Duodenal mucosa (tissue), 2 donors: ENCODE results near the gene NDUFS7.

ENCODE experiments used
- H3K27ac ChIP-seq: one replicate; pipeline ENCODE4 v1.7.0; 2013; ENCODE audit warnings: low read depth, low read length
- H3K27me3 ChIP-seq, 2 donors: one replicate each; pipeline ENCODE4 v1.7.0; 2013; ENCODE audit warnings: low read length in 2 of 2, control low read depth in 1 of 2; ENCODE audit not compliant: insufficient read depth in 2 of 2, control insufficient read depth in 1 of 2
- H3K36me3 ChIP-seq, 2 donors: one replicate each; pipeline ENCODE4 v1.7.0; 2013; ENCODE audit warnings: low read length in 2 of 2, control low read depth in 1 of 2; ENCODE audit not compliant: insufficient read depth in 2 of 2, control insufficient read depth in 1 of 2
- H3K4me1 ChIP-seq, 2 donors: one replicate each; pipeline ENCODE4 v1.7.0; 2013; ENCODE audit warnings: low read length in 2 of 2, control low read depth in 1 of 2; ENCODE audit not compliant: insufficient read depth in 2 of 2, control insufficient read depth in 1 of 2
- H3K4me3 ChIP-seq, 2 donors: one replicate each; pipeline ENCODE4 v1.7.0; 2013; ENCODE audit warnings: low read length in 2 of 2, low read depth in 1 of 2
- H3K9ac ChIP-seq, 2 donors: one replicate each; pipeline ENCODE4 v1.7.0; 2013; ENCODE audit warnings: low read length in 2 of 2, low read depth in 1 of 2
- H3K9me3 ChIP-seq, 2 donors: one replicate each; pipeline ENCODE4 v1.7.0; 2013; ENCODE audit warnings: low read length in 2 of 2, control low read depth in 1 of 2; ENCODE audit not compliant: control insufficient read depth in 1 of 2

Gene NDUFS7

DNA sequence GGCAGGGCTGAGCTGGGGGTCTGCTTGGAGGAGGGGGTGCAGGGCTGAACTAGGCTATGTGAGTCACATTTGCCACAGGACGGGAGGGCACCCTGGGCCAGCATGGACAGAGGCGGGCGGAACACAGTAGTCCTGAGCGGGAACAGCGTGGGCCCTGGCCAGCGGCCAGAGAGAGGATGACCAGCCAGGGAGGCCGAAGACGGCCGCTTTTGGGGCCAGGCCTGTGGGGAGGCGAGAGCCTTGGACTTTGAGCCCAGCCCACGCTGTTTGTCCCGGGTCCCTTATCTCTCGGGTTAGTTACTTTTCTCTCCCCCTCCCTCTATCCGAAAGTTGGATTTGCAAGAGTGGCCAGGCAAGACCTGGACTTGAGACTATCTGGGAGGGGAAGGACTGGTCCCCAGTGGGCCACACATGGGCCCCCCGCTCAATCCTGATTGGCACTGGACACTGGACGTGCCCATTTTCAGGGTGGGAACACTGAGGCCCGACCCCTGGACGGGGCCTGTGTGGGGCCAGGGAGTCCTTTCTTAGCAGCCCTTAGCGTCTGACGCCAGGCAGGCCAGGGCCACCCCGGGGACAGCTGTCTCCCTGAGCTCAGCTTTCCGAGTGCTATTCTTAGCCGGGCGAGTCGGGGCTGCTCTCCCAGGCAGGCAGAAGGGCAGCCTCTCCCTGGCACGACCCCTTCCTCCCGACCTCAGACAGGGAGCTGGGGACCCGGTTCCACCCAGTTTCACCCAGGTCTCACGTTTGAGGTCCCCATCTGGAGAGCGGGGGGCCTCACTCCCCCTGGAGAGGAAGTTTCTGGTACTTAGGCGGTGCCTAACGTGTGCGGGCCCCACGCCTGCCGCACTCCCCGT lies 16.8 kb downstream of the NDUFS7 start:
- H3K4me1 ChIP-seq = peaks cover 6 to 31% of the 10 kb centered on the region in 2 donors
- H3K27me3 ChIP-seq = peaks cover 9 to 45% of the 10 kb centered on the region in 2 donors
- no peaks in the 10 kb centered on the region for H3K9me3 ChIP-seq
- H3K36me3 ChIP-seq = no peaks in the 10 kb centered on the region
- peak overlapping the region; percentile 18 to 25 for H3K9ac ChIP-seq
- H3K27ac ChIP-seq = no peak overlapping the region
- peak overlapping the region; percentile 47 to 60 for H3K4me3 ChIP-seq

DNA sequence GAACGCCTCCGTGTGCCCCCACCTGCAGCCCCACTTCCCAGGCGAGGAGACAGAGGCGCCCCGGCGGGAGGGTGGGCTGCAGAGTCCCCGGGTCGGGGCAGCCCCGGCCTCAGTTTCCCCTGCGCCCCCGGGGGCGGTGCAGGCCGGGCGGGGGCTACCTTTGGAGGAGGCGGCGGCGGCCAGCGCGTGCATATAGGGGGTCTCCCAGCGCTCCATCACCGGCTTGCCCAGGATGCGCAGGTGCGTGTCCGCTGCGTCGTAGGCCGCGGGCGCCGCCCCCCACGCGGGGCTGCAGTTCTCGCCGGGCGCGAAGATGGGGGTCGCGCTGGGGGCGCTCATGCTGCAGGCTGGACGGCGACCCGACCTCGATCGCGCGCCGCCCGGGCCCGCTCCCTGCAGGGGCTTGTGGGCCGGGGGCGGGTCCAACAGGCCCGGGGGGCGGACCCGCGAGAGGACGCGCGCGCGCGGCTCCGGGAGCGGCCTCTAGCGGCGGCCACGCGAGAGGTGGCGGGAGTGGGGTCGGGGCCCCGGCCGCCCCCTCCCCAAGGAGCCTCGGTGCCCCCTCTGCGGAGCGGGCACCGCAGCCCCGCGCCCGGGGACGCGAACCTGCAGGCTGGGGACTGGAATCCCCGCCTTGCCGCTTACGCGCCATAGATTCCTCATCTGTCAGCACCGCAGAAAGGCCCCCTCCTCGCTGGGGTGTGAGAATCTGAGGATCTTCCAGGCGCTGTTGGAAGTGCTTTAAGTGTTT lies 17.6 kb downstream of the NDUFS7 start, which contains the start of gene GAMT:
GAMT (minus strand) TSS at position 405 of the 751 bp plus-strand sequence; CDS start at position 339, 66 bp downstream.
- H3K9ac ChIP-seq = peak within 1 kb of the TSS; percentile 18 to 25
- H3K36me3 ChIP-seq = no peaks in the 10 kb centered on the region
- peak within 1 kb of the TSS; percentile 47 to 60 for H3K4me3 ChIP-seq
- H3K27me3 ChIP-seq = peaks cover 9 to 44% of the 10 kb centered on the region in 2 donors
- peaks cover 6 to 25% of the 10 kb centered on the region in 2 donors for H3K4me1 ChIP-seq
- H3K27ac ChIP-seq = no peak within 1 kb of the TSS
- no peaks in the 10 kb centered on the region for H3K9me3 ChIP-seq

DNA sequence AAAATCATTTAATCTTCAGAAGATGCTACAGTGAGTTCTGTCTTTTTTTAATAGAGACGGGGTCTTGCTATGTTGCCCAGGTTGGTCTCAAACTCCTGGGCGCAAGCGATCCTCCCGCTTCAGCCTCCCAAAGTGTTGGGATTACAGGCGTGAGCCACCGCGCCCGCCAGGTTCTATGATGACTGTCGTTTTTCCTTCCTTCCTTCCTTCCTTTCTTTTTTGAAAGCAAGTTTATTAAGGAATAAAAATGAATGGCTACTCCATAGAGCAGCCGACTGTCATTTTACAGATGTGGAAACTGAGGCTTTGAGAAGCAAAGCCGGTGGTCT lies 18.1 kb downstream of the NDUFS7 start:
- no peak overlapping the region for H3K27ac ChIP-seq
- peaks cover 9 to 42% of the 10 kb centered on the region in 2 donors for H3K27me3 ChIP-seq
- peak overlapping the region in 1 of 2 donors; percentile 60 for H3K4me3 ChIP-seq
- no peaks in the 10 kb centered on the region for H3K36me3 ChIP-seq
- no peaks in the 10 kb centered on the region for H3K9me3 ChIP-seq
- H3K4me1 ChIP-seq = peaks cover 11 to 27% of the 10 kb centered on the region in 2 donors
- H3K9ac ChIP-seq = no peak overlapping the region

- no peaks in the 10 kb centered on the region for H3K9me3 ChIP-seq
- peaks cover 9 to 36% of the 10 kb centered on the region in 2 donors for H3K27me3 ChIP-seq
- H3K4me3 ChIP-seq = no peak overlapping the region
- peaks cover 12 to 21% of the 10 kb centered on the region in 2 donors for H3K4me1 ChIP-seq
- H3K36me3 ChIP-seq = no peaks in the 10 kb centered on the region
- H3K9ac ChIP-seq = no peak overlapping the region
- no peak overlapping the region for H3K27ac ChIP-seq
Measured at GRCh38 chr19:1402411-1403070, 18.8 kb downstream of the NDUFS7 start.

DNA sequence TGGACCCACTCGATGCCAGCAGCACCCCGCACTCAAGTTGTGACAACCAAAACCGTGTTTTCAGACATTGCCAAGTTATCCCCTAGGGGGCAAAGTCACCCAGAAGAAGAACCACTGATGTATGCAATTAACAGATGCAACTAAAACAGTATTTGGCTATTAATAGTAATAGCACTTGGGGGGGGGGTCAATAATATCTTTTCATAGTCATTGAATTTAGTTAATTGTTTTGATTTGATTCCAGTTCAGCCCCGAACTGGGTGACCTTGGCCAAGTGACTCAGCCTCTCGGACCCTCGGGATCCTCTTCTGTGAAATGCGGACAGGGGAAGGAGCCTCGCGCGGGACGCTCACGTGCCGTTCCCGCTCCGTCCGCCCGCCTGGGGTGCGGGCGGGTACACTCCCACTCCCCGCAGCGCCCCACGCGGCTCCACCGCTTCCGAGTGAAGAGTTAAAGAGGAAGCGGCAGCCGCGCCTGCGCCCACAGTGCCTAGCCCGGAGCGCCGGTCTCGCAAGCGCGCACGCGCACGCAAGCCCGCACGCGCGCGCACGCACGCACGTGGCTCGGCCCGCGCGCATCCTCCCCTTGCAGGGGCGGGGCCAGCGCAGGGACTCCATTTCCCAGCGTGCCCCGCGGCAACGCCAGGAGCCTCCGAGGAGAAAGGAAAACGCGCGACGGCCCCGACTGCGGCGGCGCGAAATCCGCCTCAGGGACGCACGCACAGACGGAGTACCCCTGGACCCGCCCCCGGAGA lies 23.2 kb downstream of the NDUFS7 start:
- Histone ChIP-seq H3K27me3 (peaks cover 5 to 9% of the 10 kb centered on the region in 2 donors), H3K9ac (peak overlapping the region; percentile 39 to 60), H3K27ac (peak overlapping the region; percentile 32), H3K4me3 (peak overlapping the region; percentile 70 to 73), H3K4me1 (peaks cover 38 to 41% of the 10 kb centered on the region in 2 donors), H3K36me3 (peaks cover 0 to 9% of the 10 kb centered on the region in 2 donors), H3K9me3 (no peaks in the 10 kb centered on the region)

DNA sequence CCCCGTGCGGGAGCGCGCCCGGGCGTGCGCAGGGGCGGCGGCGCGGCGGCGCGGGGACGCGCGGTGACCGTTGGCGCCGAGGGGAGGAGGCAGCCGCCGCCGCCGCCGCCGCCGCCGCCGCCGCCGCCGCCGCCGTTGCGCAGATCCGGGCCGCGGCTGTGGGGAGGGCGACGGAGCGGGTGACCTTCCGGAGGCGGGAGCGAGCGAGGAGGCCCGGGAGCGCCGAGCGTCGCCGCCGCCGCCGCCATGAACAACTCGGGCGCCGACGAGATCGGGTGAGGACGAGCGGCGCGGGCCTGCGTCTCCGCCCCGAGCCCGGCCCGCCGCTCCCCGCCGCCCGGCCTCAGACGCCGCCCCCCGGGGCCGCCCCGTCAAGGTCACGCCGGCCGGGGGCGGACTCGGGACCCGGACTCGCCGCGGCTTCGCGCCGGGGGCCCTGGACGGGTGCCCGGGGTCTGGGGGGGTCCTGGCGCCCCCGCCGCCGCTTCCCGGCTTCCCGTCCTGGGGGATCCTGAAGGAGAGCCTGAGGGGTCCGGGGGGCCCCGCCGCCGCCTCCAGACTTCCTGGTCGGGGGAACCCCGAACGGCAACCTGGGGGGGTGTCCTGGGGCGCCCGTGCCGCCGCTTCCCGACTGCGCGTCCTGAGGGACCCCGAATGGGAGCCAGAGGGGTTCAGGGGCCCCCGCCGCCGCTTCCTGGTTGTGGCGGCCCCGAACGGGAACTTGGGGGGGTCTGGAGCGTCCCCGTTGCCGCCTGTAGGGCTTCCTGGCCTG lies 24.0 kb downstream of the NDUFS7 start, which contains the start of gene DAZAP1:
DAZAP1 (plus strand) TSS at position 59 of the 772 bp plus-strand sequence; CDS start at position 247, 188 bp downstream.
- Histone ChIP-seq H3K36me3 (peaks cover 0 to 14% of the 10 kb centered on the region in 2 donors), H3K4me3 (peak within 1 kb of the TSS; percentile 74 to 86), H3K9me3 (no peaks in the 10 kb centered on the region), H3K27ac (peak within 1 kb of the TSS; percentile 87), H3K9ac (peak within 1 kb of the TSS; percentile 72 to 81), H3K27me3 (peaks cover 1% of the 10 kb centered on the region in 2 donors), H3K4me1 (peaks cover 41 to 47% of the 10 kb centered on the region in 2 donors)

- Histone ChIP-seq H3K9ac (peak overlapping the region; percentile 72 to 81), H3K27ac (peak overlapping the region; percentile 87), H3K4me3 (peak overlapping the region; percentile 74 to 86), H3K36me3 (peaks cover 0 to 19% of the 10 kb centered on the region in 2 donors), H3K4me1 (peaks cover 41 to 52% of the 10 kb centered on the region in 2 donors), H3K9me3 (no peaks in the 10 kb centered on the region), H3K27me3 (no peaks in the 10 kb centered on the region)
Measured at GRCh38 chr19:1408300-1409203, 24.8 kb downstream of the NDUFS7 start.

- no peaks in the 10 kb centered on the region for H3K27me3 ChIP-seq
- H3K9ac ChIP-seq = peak overlapping the region; percentile 72 to 81
- peak overlapping the region; percentile 74 to 86 for H3K4me3 ChIP-seq
- no peaks in the 10 kb centered on the region for H3K9me3 ChIP-seq
- peaks cover 0 to 19% of the 10 kb centered on the region in 2 donors for H3K36me3 ChIP-seq
- H3K4me1 ChIP-seq = peaks cover 41 to 52% of the 10 kb centered on the region in 2 donors
- peak overlapping the region; percentile 87 for H3K27ac ChIP-seq
Measured at GRCh38 chr19:1409204-1410005, 25.7 kb downstream of the NDUFS7 start.
